Mesenchymal stem cell (in vitro differentiated cells and primary cell): ENCODE results near the gene ZG16.

Experiments used
- DNase-seq: peaks from one replicate; pipeline ENCODE4 v3.0.0-alpha.2; 2013
- H2AFZ ChIP-seq: one replicate; pipeline ENCODE4 v1.6.1; 2013; ENCODE audit warnings: low read depth, mild to moderate bottlenecking, control low read depth, inconsistent platforms, low read length, moderate library complexity
- H2AK5ac ChIP-seq: 2 replicates; pipeline ENCODE4 v1.6.1; 2013; ENCODE audit warnings: low read length, moderate library complexity, mild to moderate bottlenecking, inconsistent platforms; ENCODE audit not compliant: severe bottlenecking
- H2BK120ac ChIP-seq: one replicate; pipeline ENCODE4 v1.6.1; 2013; ENCODE audit warnings: low read depth, mild to moderate bottlenecking, inconsistent platforms, low read length, moderate library complexity
- H2BK12ac ChIP-seq, 2 experiments: one replicate each; pipeline ENCODE4 v1.6.1; 2013; ENCODE audit warnings: inconsistent platforms in 2 of 2, low read length in 2 of 2, mild to moderate bottlenecking in 2 of 2, moderate library complexity in 2 of 2, control low read depth in 1 of 2
- H2BK15ac ChIP-seq: one replicate; pipeline ENCODE4 v1.6.1; 2013; ENCODE audit warnings: mild to moderate bottlenecking, low read depth, inconsistent platforms; ENCODE audit not compliant: poor library complexity, severe bottlenecking
- H2BK5ac ChIP-seq: 2 replicates; pipeline ENCODE4 v1.6.1; 2013; ENCODE audit warnings: low read depth, mild to moderate bottlenecking, low read length, control low read depth, inconsistent platforms; ENCODE audit not compliant: poor library complexity, severe bottlenecking
- H3K14ac ChIP-seq, 2 experiments: one replicate each; pipeline ENCODE4 v1.6.1; 2013; ENCODE audit warnings: inconsistent platforms in 2 of 2, low read length in 2 of 2, control low read depth in 1 of 2, mild to moderate bottlenecking in 1 of 2, moderate library complexity in 1 of 2
- H3K18ac ChIP-seq, 2 experiments: one replicate each; pipeline ENCODE4 v1.6.1; 2013; ENCODE audit warnings: inconsistent platforms in 2 of 2, low read length in 2 of 2, control low read depth in 1 of 2, low read depth in 1 of 2, mild to moderate bottlenecking in 1 of 2
- H3K23ac ChIP-seq, 2 experiments: one replicate each; pipeline ENCODE4 v1.6.1; 2013; ENCODE audit warnings: inconsistent platforms in 2 of 2, low read length in 2 of 2, mild to moderate bottlenecking in 2 of 2, moderate library complexity in 2 of 2, control low read depth in 1 of 2
- H3K27ac ChIP-seq: 2 replicates; pipeline ENCODE4 v1.5.1; 2013; ENCODE audit warnings: mild to moderate bottlenecking, moderate library complexity, low read length, control low read depth, inconsistent platforms; ENCODE audit not compliant: poor library complexity, severe bottlenecking
- H3K27me3 ChIP-seq, 2 experiments: 2 replicates each; pipeline versions ENCODE4 v1.6.1 to v1.7.0; 2013; ENCODE audit warnings: low read length in 2 of 2, mild to moderate bottlenecking in 2 of 2, moderate library complexity in 2 of 2, control low read depth in 1 of 2, inconsistent platforms in 1 of 2; ENCODE audit not compliant: control insufficient read depth in 1 of 2, insufficient read depth in 1 of 2
- H3K36me3 ChIP-seq, 2 experiments: 2 replicates each; pipeline versions ENCODE4 v1.6.1 to v1.7.0; 2013; ENCODE audit warnings: low read length in 2 of 2, control low read depth in 1 of 2, inconsistent platforms in 1 of 2, low read depth in 1 of 2, mild to moderate bottlenecking in 1 of 2; ENCODE audit not compliant: insufficient read depth in 2 of 2, control insufficient read depth in 1 of 2
- H3K4ac ChIP-seq, 2 experiments: one replicate each; pipeline ENCODE4 v1.6.1; 2013; ENCODE audit warnings: inconsistent platforms in 2 of 2, low read length in 2 of 2, mild to moderate bottlenecking in 2 of 2, moderate library complexity in 2 of 2, control low read depth in 1 of 2, low read depth in 1 of 2
- H3K4me1 ChIP-seq: 2 replicates; pipeline ENCODE4 v1.6.1; 2013; ENCODE audit warnings: low read depth, low read length, control low read depth; ENCODE audit not compliant: control insufficient read depth, insufficient read depth
- H3K4me2 ChIP-seq: 2 replicates; pipeline ENCODE4 v1.6.1; 2013; ENCODE audit warnings: low read length, mild to moderate bottlenecking, inconsistent platforms; ENCODE audit not compliant: poor library complexity, severe bottlenecking
- H3K4me3 ChIP-seq, 2 experiments: 2 replicates each; pipeline versions ENCODE4 v1.5.1 to v1.7.0; 2013; ENCODE audit warnings: low read length in 2 of 2, mild to moderate bottlenecking in 2 of 2, control low read depth in 1 of 2, low read depth in 1 of 2; ENCODE audit not compliant: insufficient read depth in 1 of 2
- H3K79me1 ChIP-seq: replicated peaks from 2 replicates; pipeline ENCODE4 v1.6.1; 2013; ENCODE audit warnings: mild to moderate bottlenecking, control low read depth, low read length, inconsistent platforms; ENCODE audit not compliant: poor library complexity, severe bottlenecking
- H3K9ac ChIP-seq: 2 replicates; pipeline ENCODE4 v1.7.0; 2013; ENCODE audit warnings: mild to moderate bottlenecking, low read length, moderate library complexity
- H3K9me3 ChIP-seq: 2 replicates; pipeline ENCODE4 v1.7.0; 2013; ENCODE audit warnings: mild to moderate bottlenecking, low read length; ENCODE audit not compliant: control insufficient read depth
- H4K8ac ChIP-seq: one replicate; pipeline ENCODE4 v1.6.1; 2013; ENCODE audit warnings: inconsistent platforms, mild to moderate bottlenecking, low read length, moderate library complexity
- H4K91ac ChIP-seq: one replicate; pipeline ENCODE4 v1.6.1; 2013; ENCODE audit warnings: mild to moderate bottlenecking, low read length, inconsistent platforms
- WGBS: methylation state at CpG from one replicate; pipeline ENCODE4 v1.1.7; 2013; ENCODE audit warnings: mixed read lengths; 5-methylcytosine and 5-hydroxymethylcytosine counted together

ZG16 gene

GRCh38 chr16:29816694-29817441 is 38.8 kb downstream of the ZG16 start:
- Histone ChIP-seq H3K4me3 (peak overlapping the region; percentile 71 to 90), H3K27ac (peak overlapping the region; percentile 89), H3K4ac (peak overlapping the region; percentile 93 to 97), H2BK12ac (peak overlapping the region; percentile 69 to 84), H2BK5ac (peak overlapping the region; percentile 50), H3K23ac (no peak overlapping the region), H2AFZ (peak overlapping the region; percentile 18), H3K9ac (peak overlapping the region; percentile 93), H3K27me3 (no peaks in the 10 kb centered on the region), H3K18ac (peak overlapping the region; percentile 92 to 93), H3K79me1 (peaks cover 10% of the 10 kb centered on the region), H3K9me3 (no peaks in the 10 kb centered on the region), H3K36me3 (peaks cover 11 to 22% of the 10 kb centered on the region in 2 experiments), H4K91ac (peak overlapping the region; percentile 78), H2AK5ac (no peak overlapping the region), H3K14ac (peak overlapping the region in 1 of 2 experiments; percentile 84), H2BK120ac (peak overlapping the region; percentile 71), H4K8ac (peak overlapping the region; percentile 89), H3K4me1 (peaks cover 40% of the 10 kb centered on the region), H3K4me2 (peak overlapping the region; percentile 88), H2BK15ac (peak overlapping the region; percentile 86)
- WGBS, result under 1% methylated on average over 33 of the region's 37 CpGs
- DNase-seq, result peak; percentile 72

DNA sequence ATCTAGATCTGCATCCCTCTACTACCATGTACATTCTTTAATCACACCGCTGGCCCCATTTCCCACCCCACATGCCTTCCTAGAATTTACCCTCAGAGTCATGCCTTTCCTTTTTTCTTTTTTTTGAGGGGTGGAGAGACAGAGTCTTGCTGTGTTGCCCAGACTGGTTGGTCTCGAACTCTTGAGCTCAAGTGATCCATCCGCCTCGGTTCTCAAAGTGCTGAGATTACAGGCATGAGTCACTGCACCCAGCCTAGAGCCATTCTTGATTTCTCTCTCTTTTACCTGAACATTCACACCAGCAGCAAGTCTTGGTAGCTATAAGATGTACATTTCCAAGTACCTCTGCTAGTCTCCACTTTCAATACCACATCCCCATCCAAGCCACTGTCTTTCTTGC is 40.0 kb downstream of the ZG16 start:
- H2AK5ac ChIP-seq, result no peak overlapping the region
- 80% methylated on average over 4 of the region's 4 CpGs for WGBS
- peak; percentile 12 for DNase-seq

DNA sequence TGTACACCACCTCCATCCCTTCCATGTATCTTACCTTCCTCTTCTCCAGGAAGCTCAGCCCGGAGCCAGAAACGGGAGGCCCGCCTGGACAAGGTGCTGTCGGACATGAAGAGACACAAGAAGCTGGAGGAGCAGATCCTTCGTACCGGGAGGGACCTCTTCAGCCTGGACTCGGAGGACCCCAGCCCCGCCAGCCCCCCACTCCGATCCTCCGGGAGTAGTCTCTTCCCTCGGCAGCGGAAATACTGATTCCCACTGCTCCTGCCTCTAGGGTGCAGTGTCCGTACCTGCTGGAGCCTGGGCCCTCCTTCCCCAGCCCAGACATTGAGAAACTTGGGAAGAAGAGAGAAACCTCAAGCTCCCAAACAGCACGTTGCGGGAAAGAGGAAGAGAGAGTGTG is 41.5 kb downstream of the ZG16 start:
- Histone ChIP-seq H3K79me1 (peaks cover 3% of the 10 kb centered on the region), H3K14ac (no peak overlapping the region), H3K4me1 (peaks cover 43% of the 10 kb centered on the region), H2AK5ac (peak overlapping the region; percentile 21), H3K27me3 (no peaks in the 10 kb centered on the region), H3K36me3 (peaks cover 11 to 31% of the 10 kb centered on the region in 2 experiments), H3K23ac (no peak overlapping the region), H2BK120ac (no peak overlapping the region), H2BK5ac (no peak overlapping the region), H3K4me2 (peak overlapping the region; percentile 72), H2BK15ac (no peak overlapping the region), H2BK12ac (no peak overlapping the region), H3K4me3 (peak overlapping the region; percentile 39 to 97), H4K8ac (peak overlapping the region; percentile 33), H2AFZ (no peak overlapping the region), H3K18ac (no peak overlapping the region), H4K91ac (no peak overlapping the region), H3K9me3 (no peaks in the 10 kb centered on the region), H3K9ac (peak overlapping the region; percentile 97), H3K27ac (peak overlapping the region; percentile 99), H3K4ac (peak overlapping the region in 1 of 2 experiments; percentile 69)
- DNase-seq, result peak; percentile 12
- 89% methylated on average over 15 of the region's 15 CpGs for WGBS

More for the DNA sequence above, 40.0 kb downstream of the ZG16 start:
- H2BK5ac ChIP-seq, result no peak overlapping the region
- peak overlapping the region; percentile 27 for H3K4me2 ChIP-seq
- H2BK12ac ChIP-seq, result no peak overlapping the region
- H3K36me3 ChIP-seq, result peaks cover 11 to 28% of the 10 kb centered on the region in 2 experiments
- no peaks in the 10 kb centered on the region for H3K27me3 ChIP-seq
- no peak overlapping the region for H4K91ac ChIP-seq
- H3K4ac ChIP-seq, result no peak overlapping the region
- peaks cover 34% of the 10 kb centered on the region for H3K4me1 ChIP-seq
- H3K9me3 ChIP-seq, result no peaks in the 10 kb centered on the region
- H3K27ac ChIP-seq, result no peak overlapping the region
- H2AFZ ChIP-seq, result no peak overlapping the region
- no peak overlapping the region for H3K14ac ChIP-seq
- H3K79me1 ChIP-seq, result peaks cover 7% of the 10 kb centered on the region
- H2BK15ac ChIP-seq, result no peak overlapping the region
- no peak overlapping the region for H3K23ac ChIP-seq
- no peak overlapping the region for H4K8ac ChIP-seq
- H3K4me3 ChIP-seq, result peak overlapping the region in 1 of 2 experiments; percentile 15
- H3K9ac ChIP-seq, result peak overlapping the region; percentile 22
- H3K18ac ChIP-seq, result no peak overlapping the region
- H2BK120ac ChIP-seq, result no peak overlapping the region

DNA sequence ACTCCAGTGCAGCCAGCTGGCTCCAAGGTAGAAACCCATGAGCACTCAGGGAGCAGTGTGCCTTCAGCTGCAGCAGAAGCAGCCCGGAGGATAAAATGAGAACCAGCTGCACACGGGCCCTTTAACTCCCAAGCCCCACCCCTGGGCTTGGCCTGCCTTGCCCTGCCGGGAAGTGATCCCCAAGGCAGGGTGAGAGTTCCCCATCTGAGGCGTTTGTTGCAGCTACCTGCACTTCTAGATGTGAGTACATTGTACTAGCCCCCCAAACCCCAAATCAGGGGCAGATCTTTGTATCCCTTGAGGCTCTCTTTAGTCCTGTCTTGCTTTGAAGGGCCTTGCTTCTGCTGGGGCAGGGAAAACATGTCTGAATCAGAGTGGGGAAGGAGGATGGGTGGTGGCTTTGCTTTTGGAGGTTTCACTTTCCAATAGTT is 42.2 kb downstream of the ZG16 start, which contains the start of gene MVP:
Gene MVP, plus strand, starts transcription at position 192 of the 431 bp plus-strand sequence. CDS start 10,088 bp downstream, outside the sequence.
- H3K36me3 ChIP-seq, result peaks cover 11 to 31% of the 10 kb centered on the region in 2 experiments
- H3K4me1 ChIP-seq, result peaks cover 41% of the 10 kb centered on the region
- WGBS, result under 1% methylated on average over 4 of the region's 4 CpGs
- H4K8ac ChIP-seq, result peak within 1 kb of the TSS; percentile 36
- peak within 1 kb of the TSS; percentile 28 for H2BK15ac ChIP-seq
- H3K4me3 ChIP-seq, result peak within 1 kb of the TSS; percentile 48 to 97
- H2BK12ac ChIP-seq, result peak within 1 kb of the TSS; percentile 49 to 75
- H3K27me3 ChIP-seq, result no peaks in the 10 kb centered on the region
- peak within 1 kb of the TSS; percentile 69 to 84 for H3K4ac ChIP-seq
- peak within 1 kb of the TSS; percentile 68 for H3K18ac ChIP-seq
- peak within 1 kb of the TSS; percentile 94 for H4K91ac ChIP-seq
- peak within 1 kb of the TSS in 1 of 2 experiments; percentile 78 for H3K14ac ChIP-seq
- peak within 1 kb of the TSS; percentile 99 for H2AK5ac ChIP-seq
- H3K4me2 ChIP-seq, result peak within 1 kb of the TSS; percentile 72
- H3K79me1 ChIP-seq, result peaks cover under 1% of the 10 kb centered on the region
- no peak within 1 kb of the TSS for H3K23ac ChIP-seq
- peak within 1 kb of the TSS; percentile 97 for H3K9ac ChIP-seq
- peak; percentile 72 for DNase-seq
- H3K9me3 ChIP-seq, result no peaks in the 10 kb centered on the region
- peak within 1 kb of the TSS; percentile 94 for H2BK5ac ChIP-seq
- no peak within 1 kb of the TSS for H2BK120ac ChIP-seq
- peak within 1 kb of the TSS; percentile 99 for H3K27ac ChIP-seq
- H2AFZ ChIP-seq, result no peak within 1 kb of the TSS
